Nephron (organoid): Measurements from ENCODE around the gene KLHL1.

Source experiments
- H3K27ac Mint-ChIP-seq, 3 experiments: 2 replicates each; pipeline ENCODE4 v1.8.0; 2020; ENCODE audit warnings: mixed read lengths in 3 of 3, mild to moderate bottlenecking in 2 of 3, moderate library complexity in 1 of 3
- H3K27me3 Mint-ChIP-seq: 2 replicates; pipeline ENCODE4 v1.8.0; 2021; ENCODE audit warnings: low read depth, mild to moderate bottlenecking, moderate library complexity, mixed read lengths
- H3K36me3 Mint-ChIP-seq: 2 replicates; pipeline ENCODE4 v1.8.0; 2020; ENCODE audit warnings: low read depth, mixed read lengths
- H3K4me1 Mint-ChIP-seq: 2 replicates; pipeline ENCODE4 v1.8.0; 2020; ENCODE audit warnings: mixed read lengths
- H3K4me3 Mint-ChIP-seq, 3 experiments: 2 replicates each; pipeline ENCODE4 v1.8.0; 2020; ENCODE audit warnings: mild to moderate bottlenecking in 3 of 3, mixed read lengths in 3 of 3, moderate library complexity in 2 of 3
- H3K9me3 Mint-ChIP-seq: 2 replicates; pipeline ENCODE4 v1.8.0; 2020; ENCODE audit warnings: mixed read lengths
- CTCF ChIP-seq, 3 experiments: fragments of 200-600 bp; sonication (generic); IDR thresholded peaks; one replicate each; pipeline ENCODE4 v1.5.0; 2021; ENCODE audit warnings: antibody characterized with exemption in 3 of 3; ENCODE audit not compliant: unreplicated experiment in 3 of 3

KLHL1 gene

GRCh38 chr13:69751259-69751658 is 357.0 kb downstream of the KLHL1 start:
- Mint-ChIP-seq H3K27me3 (no peaks in the 10 kb centered on the region), H3K4me1 (no peaks in the 10 kb centered on the region), H3K4me3 (no peak overlapping the region), H3K9me3 (no peaks in the 10 kb centered on the region), H3K36me3 (no peaks in the 10 kb centered on the region), H3K27ac (no peak overlapping the region)
- no peak for TF ChIP-seq CTCF (IDR thresholded peaks at IDR 0.05; ENCODE audit: unreplicated experiment in 3 of 3)

GRCh38 chr13:69737129-69737935 is 370.9 kb downstream of the KLHL1 start:
- TF ChIP-seq CTCF (IDR thresholded peaks at IDR 0.05; ENCODE audit: unreplicated experiment in 3 of 3) = no peak
- no peak overlapping the region for H3K4me3 Mint-ChIP-seq
- H3K27ac Mint-ChIP-seq = no peak overlapping the region
- no peaks in the 10 kb centered on the region for H3K27me3 Mint-ChIP-seq
- no peaks in the 10 kb centered on the region for H3K4me1 Mint-ChIP-seq
- H3K9me3 Mint-ChIP-seq = no peaks in the 10 kb centered on the region
- no peaks in the 10 kb centered on the region for H3K36me3 Mint-ChIP-seq

GRCh38 chr13:69721631-69722030 is 386.6 kb downstream of the KLHL1 start:
- H3K4me1 Mint-ChIP-seq = no peaks in the 10 kb centered on the region

GRCh38 chr13:69720278-69720983 is 387.8 kb downstream of the KLHL1 start:
- Mint-ChIP-seq H3K4me3 (no peak overlapping the region), H3K9me3 (no peaks in the 10 kb centered on the region), H3K27ac (peak overlapping the region in 1 of 3 experiments; percentile 69), H3K36me3 (no peaks in the 10 kb centered on the region), H3K27me3 (no peaks in the 10 kb centered on the region), H3K4me1 (no peaks in the 10 kb centered on the region)
- no peak for TF ChIP-seq CTCF (IDR thresholded peaks at IDR 0.05; ENCODE audit: unreplicated experiment in 3 of 3)

More at GRCh38 chr13:69721631-69722030, 386.6 kb downstream of the KLHL1 start:
- Mint-ChIP-seq H3K4me3 (no peak overlapping the region), H3K9me3 (no peaks in the 10 kb centered on the region), H3K27me3 (no peaks in the 10 kb centered on the region), H3K36me3 (no peaks in the 10 kb centered on the region), H3K27ac (no peak overlapping the region)
- TF ChIP-seq CTCF (IDR thresholded peaks at IDR 0.05; ENCODE audit: unreplicated experiment in 3 of 3) = no peak

GRCh38 chr13:69706807-69707206 is 401.4 kb downstream of the KLHL1 start:
- no peak overlapping the region for H3K27ac Mint-ChIP-seq
- H3K9me3 Mint-ChIP-seq = no peaks in the 10 kb centered on the region
- no peaks in the 10 kb centered on the region for H3K27me3 Mint-ChIP-seq
- H3K4me3 Mint-ChIP-seq = no peak overlapping the region
- H3K36me3 Mint-ChIP-seq = no peaks in the 10 kb centered on the region
- no peak for TF ChIP-seq CTCF (IDR thresholded peaks at IDR 0.05; ENCODE audit: unreplicated experiment in 3 of 3)
- peaks cover 6% of the 10 kb centered on the region for H3K4me1 Mint-ChIP-seq
